ENCODE measurements around the gene JUP. TPM values are rescaled to one million over a fixed set of nuclear protein-coding genes. Genes with fewer than 3 reads are reported as not detected.

Gene JUP
- total RNA-seq, 1 experiment from 2014 or later, result 224 TPM

DNA sequence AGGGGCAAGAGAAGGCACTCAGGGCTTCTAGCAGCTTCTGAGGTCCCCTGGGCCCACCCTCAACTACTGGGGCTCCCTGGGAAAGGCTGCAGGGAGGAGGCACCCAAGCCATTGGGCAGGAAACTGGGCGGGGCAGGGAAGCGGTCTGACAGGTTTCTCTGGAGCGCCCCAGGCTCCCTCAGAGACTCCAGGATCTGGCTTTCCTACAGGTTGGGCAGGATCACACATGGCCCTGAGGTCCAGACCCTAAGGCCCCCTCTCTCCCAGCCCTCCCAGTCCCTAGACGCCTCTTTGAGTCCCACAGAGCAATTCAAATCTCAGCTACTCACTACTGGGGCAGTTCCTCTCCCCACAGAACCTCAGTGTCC lies 14.3 kb downstream of the JUP start:
- Histone ChIP-seq H3K27ac (ENCODE audit: low read depth, low read length) (peak overlapping the region; percentile 73), H3K9me2 (ENCODE audit: insufficient read depth) (no peaks in the 10 kb centered on the region), H2AFZ (ENCODE audit: low read depth, low read length, poor library complexity, severe bottlenecking) (no peak overlapping the region), H3K9ac (ENCODE audit: low read length) (peak overlapping the region; percentile 68), H3K4me1 (ENCODE audit: control insufficient read depth in 1 of 2, insufficient read depth in 2 of 2, low read length in 2 of 2) (peaks cover 55 to 59% of the 10 kb centered on the region in 2 experiments), H3K79me2 (ENCODE audit: insufficient read depth, low read length) (peaks cover 51% of the 10 kb centered on the region), H3K4me2 (ENCODE audit: low read length) (peak overlapping the region; percentile 86), H3K9me3 (ENCODE audit: control insufficient read depth in 1 of 2, insufficient read depth in 1 of 2, low read depth in 1 of 2, low read length in 2 of 2) (no peaks in the 10 kb centered on the region), H3K36me3 (ENCODE audit: control insufficient read depth in 1 of 2, insufficient read depth in 2 of 2, low read length in 2 of 2) (peaks cover 25 to 30% of the 10 kb centered on the region in 2 experiments; a peak in 3 of 4 replicates), H3K27me3 (ENCODE audit: insufficient read depth, low read length) (no peaks in the 10 kb centered on the region), H3K4me3 (replicated peaks in 1 of 2; ENCODE audit: low read depth in 1 of 2, low read length in 2 of 2) (peak overlapping the region; percentile 15 to 47), H4K20me1 (ENCODE audit: insufficient read depth) (no peaks in the 10 kb centered on the region)
- intact Hi-C loops (cut with micrococcal nuclease), result loop anchor here (2.0 kb wide), 2 partner anchors 15 to 29 kb away; partner anchors contain the start of gene JUP
- ATAC-seq (peak; percentile 71), DNase-seq (ENCODE audit: low read depth, low spot score) (no peak)
- BruUV-seq (replicated peaks), result no TSS peak
- ChIA-PET RAD21 (ENCODE audit: low non-redundant PET in 1 of 2, low total read pairs in 2 of 2, uncharacterized antibody in 2 of 2, unreplicated experiment in 2 of 2) (no interaction called here), POLR2A (interaction anchor here (2.8 kb wide), 1 partner anchor 14 kb away, joined by 29 read pairs; the partner anchor contains the start of gene JUP), CTCF (interaction anchor here (3.6 kb wide), 1 partner anchor 13 kb away, joined by 28 read pairs; the partner anchor contains the start of gene JUP)
- TF ChIP-seq CBX3 (IDR thresholded peaks at IDR 0.05; ENCODE audit: low read depth) (no peak), YY1 (IDR thresholded peaks at IDR 0.05; ENCODE audit: extremely low read depth, insufficient replicate concordance, low read depth, low read length) (no peak), FOSL1 (IDR thresholded peaks at IDR 0.05; ENCODE audit: low read depth) (no peak), ELF1 (IDR thresholded peaks at IDR 0.05; ENCODE audit: borderline replicate concordance, low read depth) (no peak), MAX (IDR thresholded peaks at IDR 0.05) (peak; percentile 37; the same call in 1 of the 2 replicates), POLR2AphosphoS5 (IDR thresholded peaks at IDR 0.05; ENCODE audit: low read depth, low read length) (peak; percentile 43; the same call in 1 of the 2 replicates), CTCF (IDR thresholded peaks at IDR 0.05 in 2 of 3, conservative IDR thresholded peaks at IDR 0.05 in 1 of 3; ENCODE audit: borderline replicate concordance in 1 of 3, insufficient read depth in 1 of 3, low read depth in 2 of 3, low read length in 2 of 3) (no peak), SIN3A (IDR thresholded peaks at IDR 0.05; ENCODE audit: low read depth) (no peak), SP1 (IDR thresholded peaks at IDR 0.05; ENCODE audit: low read depth) (peak; percentile 67)
- TF ChIP-seq, protein P1, sequence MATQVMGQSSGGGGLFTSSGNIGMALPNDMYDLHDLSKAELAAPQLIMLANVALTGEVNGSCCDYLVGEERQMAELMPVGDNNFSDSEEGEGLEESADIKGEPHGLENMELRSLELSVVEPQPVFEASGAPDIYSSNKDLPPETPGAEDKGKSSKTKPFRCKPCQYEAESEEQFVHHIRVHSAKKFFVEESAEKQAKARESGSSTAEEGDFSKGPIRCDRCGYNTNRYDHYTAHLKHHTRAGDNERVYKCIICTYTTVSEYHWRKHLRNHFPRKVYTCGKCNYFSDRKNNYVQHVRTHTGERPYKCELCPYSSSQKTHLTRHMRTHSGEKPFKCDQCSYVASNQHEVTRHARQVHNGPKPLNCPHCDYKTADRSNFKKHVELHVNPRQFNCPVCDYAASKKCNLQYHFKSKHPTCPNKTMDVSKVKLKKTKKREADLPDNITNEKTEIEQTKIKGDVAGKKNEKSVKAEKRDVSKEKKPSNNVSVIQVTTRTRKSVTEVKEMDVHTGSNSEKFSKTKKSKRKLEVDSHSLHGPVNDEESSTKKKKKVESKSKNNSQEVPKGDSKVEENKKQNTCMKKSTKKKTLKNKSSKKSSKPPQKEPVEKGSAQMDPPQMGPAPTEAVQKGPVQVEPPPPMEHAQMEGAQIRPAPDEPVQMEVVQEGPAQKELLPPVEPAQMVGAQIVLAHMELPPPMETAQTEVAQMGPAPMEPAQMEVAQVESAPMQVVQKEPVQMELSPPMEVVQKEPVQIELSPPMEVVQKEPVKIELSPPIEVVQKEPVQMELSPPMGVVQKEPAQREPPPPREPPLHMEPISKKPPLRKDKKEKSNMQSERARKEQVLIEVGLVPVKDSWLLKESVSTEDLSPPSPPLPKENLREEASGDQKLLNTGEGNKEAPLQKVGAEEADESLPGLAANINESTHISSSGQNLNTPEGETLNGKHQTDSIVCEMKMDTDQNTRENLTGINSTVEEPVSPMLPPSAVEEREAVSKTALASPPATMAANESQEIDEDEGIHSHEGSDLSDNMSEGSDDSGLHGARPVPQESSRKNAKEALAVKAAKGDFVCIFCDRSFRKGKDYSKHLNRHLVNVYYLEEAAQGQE (IDR thresholded peaks at IDR 0.05; ENCODE audit: low read depth), result no peak
- TF ChIP-seq, protein P2, sequence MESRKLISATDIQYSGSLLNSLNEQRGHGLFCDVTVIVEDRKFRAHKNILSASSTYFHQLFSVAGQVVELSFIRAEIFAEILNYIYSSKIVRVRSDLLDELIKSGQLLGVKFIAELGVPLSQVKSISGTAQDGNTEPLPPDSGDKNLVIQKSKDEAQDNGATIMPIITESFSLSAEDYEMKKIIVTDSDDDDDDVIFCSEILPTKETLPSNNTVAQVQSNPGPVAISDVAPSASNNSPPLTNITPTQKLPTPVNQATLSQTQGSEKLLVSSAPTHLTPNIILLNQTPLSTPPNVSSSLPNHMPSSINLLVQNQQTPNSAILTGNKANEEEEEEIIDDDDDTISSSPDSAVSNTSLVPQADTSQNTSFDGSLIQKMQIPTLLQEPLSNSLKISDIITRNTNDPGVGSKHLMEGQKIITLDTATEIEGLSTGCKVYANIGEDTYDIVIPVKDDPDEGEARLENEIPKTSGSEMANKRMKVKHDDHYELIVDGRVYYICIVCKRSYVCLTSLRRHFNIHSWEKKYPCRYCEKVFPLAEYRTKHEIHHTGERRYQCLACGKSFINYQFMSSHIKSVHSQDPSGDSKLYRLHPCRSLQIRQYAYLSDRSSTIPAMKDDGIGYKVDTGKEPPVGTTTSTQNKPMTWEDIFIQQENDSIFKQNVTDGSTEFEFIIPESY (IDR thresholded peaks at IDR 0.05; ENCODE audit: extremely low read depth, insufficient replicate concordance, low read length), result no peak

Data from HCT116 (cell line).